ENCODE data around the gene RPP21. TPM values are rescaled to one million over a fixed set of nuclear protein-coding genes. Genes with fewer than 3 reads are reported as not detected.

Gene RPP21
- total RNA-seq, 1 experiment from 2014 or later, result 64.0 TPM

GRCh38 chr6:30327232-30327746, 17.7 kb upstream of the RPP21 start:
- Mint-ChIP-seq H3K9me3 (no peaks in the 10 kb centered on the region; a peak in 1 of 5 replicates), H3K4me3 (peak overlapping the region; percentile 95 to 97), H3K27me3 (ENCODE audit: low read depth) (no peaks in the 10 kb centered on the region), H3K36me3 (ENCODE audit: insufficient read depth in 1 of 3, low read depth in 3 of 3) (peaks cover 13 to 31% (median 28%) of the 10 kb centered on the region in 3 experiments; a peak in 6 of 7 replicates), H3K27ac (peak overlapping the region in 2 of 3 experiments; percentile 90 to 92; a peak in 5 of 7 replicates), H3K4me1 (peaks cover 37 to 39% of the 10 kb centered on the region in 2 experiments)
- no peak overlapping the region for H2BK5ac ChIP-seq (ENCODE audit: insufficient read length, low read length)
- H3K9me3 ChIP-seq (ENCODE audit: control insufficient read depth, low read depth, low read length), result no peaks in the 10 kb centered on the region
- H3K9ac ChIP-seq (ENCODE audit: extremely low read depth, insufficient read length, low read length), result peak overlapping the region; percentile 10
- H2AFZ ChIP-seq (ENCODE audit: low read length), result no peak overlapping the region
- H4K91ac ChIP-seq (ENCODE audit: insufficient read length, low read depth, low read length), result no peak overlapping the region
- H4K8ac ChIP-seq (replicated peaks; ENCODE audit: insufficient read length, low read depth, low read length), result no peak overlapping the region
- no peak overlapping the region for H2BK120ac ChIP-seq (ENCODE audit: low read depth, low read length, poor library complexity, severe bottlenecking)
- H3K18ac ChIP-seq (ENCODE audit: insufficient read length, low read depth, low read length), result peak overlapping the region; percentile 8
- H3K4me2 ChIP-seq (ENCODE audit: insufficient read depth, insufficient read length, low read length), result peak overlapping the region; percentile 54
- DNase-seq, result no peak
- H4K5ac ChIP-seq (ENCODE audit: insufficient read length, low read depth, low read length), result no peak overlapping the region
- H3K79me1 ChIP-seq (ENCODE audit: insufficient read depth, low read depth, low read length, poor library complexity, severe bottlenecking), result no peaks in the 10 kb centered on the region
- no peak overlapping the region for H3K23ac ChIP-seq (ENCODE audit: insufficient read length, low read depth, low read length)
- H3T11ph ChIP-seq (ENCODE audit: low read length), result no peak overlapping the region
- no peaks in the 10 kb centered on the region for H4K20me1 ChIP-seq (ENCODE audit: control insufficient read depth, insufficient read depth, insufficient read length)
- H2BK20ac ChIP-seq (ENCODE audit: low read depth, low read length, poor library complexity, severe bottlenecking), result no peak overlapping the region
- peaks cover 14% of the 10 kb centered on the region for H3K23me2 ChIP-seq (ENCODE audit: insufficient read length, low read depth, low read length, poor library complexity, severe bottlenecking)
- H3K79me2 ChIP-seq (ENCODE audit: insufficient read depth, low read length), result peaks cover 20% of the 10 kb centered on the region; the same call in 1 of the 2 replicates
- WGBS (ENCODE audit: extremely low coverage, insufficient read length, low lambda C conversion rate), result no CpG with 5 or more reads among the region's 17 CpGs
- peak overlapping the region; percentile 0; the same call in 1 of the 2 replicates for H3K14ac ChIP-seq (ENCODE audit: insufficient read depth, low read length)
- H2BK12ac ChIP-seq (ENCODE audit: insufficient read length, low read depth, low read length), result no peak overlapping the region
- no peak for TF ChIP-seq CTCF (conservative IDR thresholded peaks at IDR 0.05)
- no peak overlapping the region for H2AK5ac ChIP-seq (ENCODE audit: insufficient read length, low read length)
- no peak overlapping the region for H3K4ac ChIP-seq (ENCODE audit: low read depth, low read length)
- H3K4me1 ChIP-seq (ENCODE audit: insufficient read depth, low read length), result peaks cover 2% of the 10 kb centered on the region; the same call in 1 of the 2 replicates
- no peak overlapping the region for H2BK15ac ChIP-seq (ENCODE audit: low read depth, low read length)
- H3K27ac ChIP-seq (ENCODE audit: insufficient read length, low read depth, low read length), result no peak overlapping the region
- no peaks in the 10 kb centered on the region for H3K27me3 ChIP-seq (ENCODE audit: insufficient read depth, low read length)
- H3K56ac ChIP-seq (ENCODE audit: insufficient read length, low read depth, low read length), result no peak overlapping the region
